Heart right ventricle (tissue), 16 donors: Measurements from ENCODE around the gene GPX7. TPM values are rescaled to one million over a fixed set of nuclear protein-coding genes. Genes with fewer than 3 reads are reported as not detected.

Experiments
- ATAC-seq, 8 donors: fragments of 200-7000 bp; cut with Tn5 transposase; one replicate each; pipeline ENCODE4 v1.9.1; 2020; ENCODE audit warnings: mild to moderate bottlenecking in 8 of 8, moderate library complexity in 8 of 8, moderate number of reproducible peaks in 1 of 8
- DNase-seq, 2 donors: peaks; one replicate each; pipeline ENCODE4 v3.0.0-alpha.2; 2020
- H3K27ac ChIP-seq, 10 donors: fragments of 200-600 bp; sonication (generic) in 2 of 10; one replicate each; pipeline versions ENCODE4 v1.5.0 to v1.8.0; 2020 to 2022; ENCODE audit warnings: mild to moderate bottlenecking in 3 of 10
- H3K27me3 ChIP-seq, 7 donors: fragments of 200-600 bp; one replicate each; pipeline ENCODE4 v1.8.0; 2021 to 2022; ENCODE audit warnings: mild to moderate bottlenecking in 2 of 7
- H3K36me3 ChIP-seq, 9 donors: fragments of 200-600 bp; sonication (generic) in 1 of 9; one replicate each; pipeline versions ENCODE4 v1.5.0 to v1.8.0; 2020 to 2022; ENCODE audit warnings: mild to moderate bottlenecking in 2 of 9
- H3K4me1 ChIP-seq, 9 donors: fragments of 200-600 bp; sonication (generic) in 1 of 9; one replicate each; pipeline versions ENCODE4 v1.5.0 to v1.8.0; 2020 to 2022; ENCODE audit warnings: mild to moderate bottlenecking in 4 of 9
- H3K4me3 ChIP-seq, 10 donors: fragments of 200-600 bp; sonication (generic) in 2 of 10; one replicate each; pipeline versions ENCODE4 v1.5.0 to v1.8.0; 2020 to 2022; ENCODE audit warnings: mild to moderate bottlenecking in 7 of 10, moderate library complexity in 2 of 10
- H3K9me3 ChIP-seq, 11 donors: fragments of 200-600 bp in 10 of 11; sonication (generic) in 2 of 11; one replicate each; pipeline versions ENCODE4 v1.5.0 to v1.8.0; 2013 to 2022; ENCODE audit warnings: mild to moderate bottlenecking in 2 of 11, control low read depth in 1 of 11, moderate library complexity in 1 of 11
- CTCF ChIP-seq, 9 donors: fragments of 200-600 bp; sonication (generic) in 2 of 9; IDR thresholded peaks; one replicate each; pipeline versions ENCODE4 v1.5.0 to v1.8.0; 2021 to 2022; ENCODE audit warnings: antibody characterized with exemption in 9 of 9, mild to moderate bottlenecking in 5 of 9, moderate library complexity in 1 of 9
- WGBS, 2 donors: extraction: QIAGEN DNeasy Blood & Tissue Kit; methylation state at CpG; one replicate each; pipeline ENCODE4 v1.1.7; 2013; ENCODE audit warnings: inconsistent platforms in 1 of 2; 5-methylcytosine and 5-hydroxymethylcytosine counted together
- intact Hi-C, 10 donors: fragments of 100-400 bp; cut with DNase I; formaldehyde crosslinking; loops; one replicate each; pipeline versions ENCODE4 v1.11.1 to v1.14.2; 2022
- polyA plus RNA-seq, 2 donors: library from polyadenylated mRNA; stranded (reverse); fragments of 200-250 nt; gene quantifications; one replicate each; pipeline ENCODE4 v1.2.3, GENCODE V29; 2013
- total RNA-seq, 10 donors: library from RNA; stranded (reverse); fragmentation: NEBNext Ultra II Directional in 3 of 10; extraction: Animal tissue kit (Norgen Biotek cat#: 25700) in 3 of 10; gene quantifications; one replicate each; pipeline versions ENCODE4 v1.2.1 to v1.2.4, GENCODE V29; 2021 to 2023
- donor health status: Arrhythmogenic right ventricular cardiomyopathy.
- donor health status: ischemic (EF 13 %, LVEDD 7.1; RV severe dilation, severe dysfunction).
- donor health status: healthy with polysubstance abuse.
- donor health status: DM: no; HTN: yes; CAD: no.
- donor health status: DM: no; HTN: no; CAD: no.
- donor health status: ischemic (EF 25% LVEDD 6.9; RV normal size, moderate dysfunction).
- donor health status: ischemic (EF 25% LVEDD 5.7; RV mildly dilated, moderate dysfunction).
- donor health status: healthy.
- donor health status: DM: yes; HTN: yes; CAD: no.
- donor health status: Ischemic cardiomyopathy.
- donor health status: ischemic (EF 35%, LVEDD 5.7; RV mildly dilated, moderate dysfunction).
- donor health status: nonischemic (EF 11% LVEDD 7.7; RV severe dilation, severe dysfunction).
- donor health status: DM: yes; HTN: yes; CAD: no.
- donor health status: PGD.
- donor health status: ischemic (EF 29% LVEDD 5.4; RV normal size, mild dysfunction).
- donor health status: nonischemic (EF 23%, LVEDD 6.1; RV moderate dilation, normal function).

Gene GPX7
- total and polyA plus RNA-seq, 12 donors, result 3.3 to 22.9 (median 6.9) TPM

GRCh38 chr1:52614671-52615070, 12.5 kb downstream of the GPX7 start:
- ATAC-seq (no peak), DNase-seq (no peak)
- no peaks in the 10 kb centered on the region for H3K4me1 ChIP-seq
- intact Hi-C loops, result no loop called here
- H3K27ac ChIP-seq, result no peak overlapping the region
- H3K27me3 ChIP-seq, result no peaks in the 10 kb centered on the region
- H3K9me3 ChIP-seq, result no peaks in the 10 kb centered on the region
- WGBS, 2 donors, result 93% methylated on average over 5 of the region's 5 CpGs
- no peak overlapping the region for H3K4me3 ChIP-seq
- H3K36me3 ChIP-seq, result peaks cover 0 to 11% (median 0%) of the 10 kb centered on the region in 9 donors
- TF ChIP-seq CTCF (IDR thresholded peaks at IDR 0.05), result no peak

GRCh38 chr1:52615489-52616042, 13.4 kb downstream of the GPX7 start:
- Histone ChIP-seq H3K27ac (no peak overlapping the region), H3K27me3 (no peaks in the 10 kb centered on the region), H3K4me3 (no peak overlapping the region), H3K9me3 (peaks cover 0 to 4% (median 0%) of the 10 kb centered on the region in 11 donors), H3K36me3 (peaks cover 0 to 8% (median 0%) of the 10 kb centered on the region in 9 donors), H3K4me1 (no peaks in the 10 kb centered on the region)
- DNase-seq (no peak), ATAC-seq (no peak)
- no peak for TF ChIP-seq CTCF (IDR thresholded peaks at IDR 0.05)
- intact Hi-C loops, result no loop called here
- 77 to 86% methylated on average over 5 of the region's 5 CpGs for WGBS, 2 donors

GRCh38 chr1:52621950-52622349, 19.8 kb downstream of the GPX7 start:
- Histone ChIP-seq H3K4me3 (no peak overlapping the region), H3K27ac (no peak overlapping the region), H3K4me1 (no peaks in the 10 kb centered on the region), H3K27me3 (no peaks in the 10 kb centered on the region), H3K36me3 (peaks cover 0 to 8% (median 0%) of the 10 kb centered on the region in 9 donors), H3K9me3 (peaks cover 0 to 47% (median 25%) of the 10 kb centered on the region in 11 donors)
- ATAC-seq (no peak), DNase-seq (no peak)
- WGBS, 2 donors, result 100% methylated on average over 2 of the region's 2 CpGs
- TF ChIP-seq CTCF (IDR thresholded peaks at IDR 0.05), result no peak
- intact Hi-C loops, result no loop called here

- Histone ChIP-seq H3K4me3 (no peak overlapping the region), H3K9me3 (peaks cover 0 to 47% (median 25%) of the 10 kb centered on the region in 11 donors), H3K4me1 (peaks cover 0 to under 1% (median 0%) of the 10 kb centered on the region in 9 donors), H3K27ac (no peak overlapping the region), H3K36me3 (peaks cover 0 to 8% (median 0%) of the 10 kb centered on the region in 9 donors), H3K27me3 (no peaks in the 10 kb centered on the region)
- DNase-seq, result no peak
- intact Hi-C loops, result no loop called here
- no peak for TF ChIP-seq CTCF (IDR thresholded peaks at IDR 0.05)
- whole genome bisulfite sequencing, 2 donors, result 92 to 98% methylated on average over 3 of the region's 3 CpGs
- no peak for ATAC-seq
These were observed 21.6 kb downstream of the GPX7 start for GRCh38 chr1:52623812-52624211.
